Inflammatory macrophage (primary cell): ENCODE results near the gene ERBB2.
A peak's percentile ranks its signal among the peaks of the same experiment; 100 is the strongest.

Source experiments
- DNase-seq, 2 donors: peaks; one replicate each; pipeline ENCODE4 v3.0.0-alpha.2; 2020 to 2022

The ERBB2 gene

DNA sequence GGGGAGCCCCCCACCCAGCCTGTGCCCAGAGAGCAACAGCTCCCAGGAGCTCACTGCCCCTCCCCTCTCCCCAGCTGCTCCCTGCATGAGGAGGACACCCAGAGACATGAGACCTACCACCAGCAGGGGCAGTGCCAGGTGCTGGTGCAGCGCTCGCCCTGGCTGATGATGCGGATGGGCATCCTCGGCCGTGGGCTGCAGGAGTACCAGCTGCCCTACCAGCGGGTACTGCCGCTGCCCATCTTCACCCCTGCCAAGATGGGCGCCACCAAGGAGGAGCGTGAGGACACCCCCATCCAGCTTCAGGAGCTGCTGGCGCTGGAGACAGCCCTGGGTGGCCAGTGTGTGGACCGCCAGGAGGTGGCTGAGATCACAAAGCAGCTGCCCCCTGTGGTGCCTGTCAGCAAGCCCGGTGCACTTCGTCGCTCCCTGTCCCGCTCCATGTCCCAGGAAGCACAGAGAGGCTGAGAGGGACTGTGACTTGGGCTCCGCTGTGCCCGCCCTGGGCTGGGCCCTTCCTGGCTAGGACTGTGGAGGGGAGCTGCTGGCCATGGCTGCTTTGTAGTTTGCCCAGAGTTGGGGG is 34.1 kb upstream of the ERBB2 start:
- DNase-seq: no peak

DNA sequence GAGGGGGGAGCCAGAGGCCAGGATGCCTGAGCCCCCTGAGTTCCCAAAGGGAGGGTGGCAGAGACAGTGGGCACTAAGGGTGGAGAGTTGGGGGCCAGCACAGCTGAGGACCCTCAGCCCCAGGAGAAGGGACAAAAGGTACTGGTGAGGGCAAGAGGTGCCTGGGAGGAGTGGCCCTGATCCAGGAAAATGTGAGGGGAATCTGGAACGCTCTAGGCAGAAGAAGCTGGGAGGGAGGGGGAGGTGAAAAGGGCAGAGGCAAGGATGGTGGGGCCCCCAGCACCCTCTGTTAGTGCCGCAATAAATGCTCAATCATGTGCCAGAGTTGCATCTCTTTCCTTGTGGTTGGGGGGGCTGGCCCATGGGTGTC is 33.6 kb upstream of the ERBB2 start:
- no peak for DNase-seq

DNA sequence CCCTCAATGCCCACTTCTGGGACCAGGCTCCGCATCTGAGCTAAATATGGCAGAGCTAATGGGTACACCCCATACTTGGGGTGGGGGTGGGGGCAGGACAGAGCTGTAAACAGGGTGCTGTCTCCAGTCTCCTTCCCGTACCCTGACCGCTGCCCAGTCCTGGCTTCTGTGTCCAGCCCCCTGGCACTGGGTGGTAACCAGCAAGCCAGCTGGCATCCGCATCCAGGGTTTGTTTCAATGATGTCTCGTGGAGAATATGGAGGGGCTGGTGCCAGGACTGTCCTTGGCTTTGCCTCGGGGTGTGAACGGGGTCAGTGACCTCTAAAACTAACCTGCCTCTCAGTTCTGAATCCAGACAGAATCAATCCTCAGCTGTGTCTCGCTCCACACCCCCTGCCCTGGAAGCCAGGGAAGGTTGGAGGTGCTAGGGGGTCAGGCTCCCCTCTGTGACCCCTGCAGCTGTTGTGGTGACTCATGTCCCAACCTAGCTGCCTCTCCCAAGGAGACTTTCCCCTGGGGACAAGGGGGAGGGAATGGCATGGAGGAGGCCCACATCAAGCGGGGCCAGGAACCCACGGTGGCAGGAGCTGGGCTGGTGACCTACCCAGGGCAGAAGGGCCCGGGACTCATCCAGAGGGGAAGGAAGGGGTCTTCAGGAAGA is 33.1 kb upstream of the ERBB2 start:
- DNase-seq: no peak

DNA sequence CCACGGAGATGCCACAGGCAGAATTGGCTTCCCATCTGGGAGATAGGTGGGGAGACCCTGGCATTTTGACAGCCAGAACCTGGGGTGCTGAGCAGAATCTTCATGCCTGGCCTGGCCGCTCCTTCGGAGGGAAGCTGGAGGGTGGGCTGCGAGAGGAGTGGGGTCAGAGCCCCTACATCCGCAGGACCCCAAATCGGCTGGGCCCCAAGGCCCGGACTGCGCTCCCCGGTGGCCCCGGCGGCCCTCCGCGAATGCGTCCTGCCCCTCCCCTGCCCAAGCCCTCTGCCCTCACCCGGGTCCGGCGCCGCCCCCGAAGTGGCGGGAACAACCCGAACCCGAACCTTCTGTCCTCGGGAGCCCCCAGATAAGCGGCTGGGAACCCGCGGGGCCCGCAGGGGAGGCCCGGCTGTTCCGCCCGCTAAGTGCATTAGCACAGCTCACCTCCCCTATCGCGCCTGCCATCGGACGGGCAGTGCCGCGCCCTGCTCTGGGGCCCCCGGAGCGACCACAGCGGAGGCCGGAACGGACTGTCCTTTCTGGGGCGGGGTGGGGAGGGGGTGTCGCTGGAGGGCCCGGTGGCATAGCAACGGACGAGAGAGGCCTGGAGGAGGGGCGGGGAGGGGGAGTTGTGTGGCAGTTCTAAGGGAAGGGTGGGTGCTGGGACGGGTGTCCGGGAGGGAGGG is 32.5 kb upstream of the ERBB2 start:
- no peak for DNase-seq

DNA sequence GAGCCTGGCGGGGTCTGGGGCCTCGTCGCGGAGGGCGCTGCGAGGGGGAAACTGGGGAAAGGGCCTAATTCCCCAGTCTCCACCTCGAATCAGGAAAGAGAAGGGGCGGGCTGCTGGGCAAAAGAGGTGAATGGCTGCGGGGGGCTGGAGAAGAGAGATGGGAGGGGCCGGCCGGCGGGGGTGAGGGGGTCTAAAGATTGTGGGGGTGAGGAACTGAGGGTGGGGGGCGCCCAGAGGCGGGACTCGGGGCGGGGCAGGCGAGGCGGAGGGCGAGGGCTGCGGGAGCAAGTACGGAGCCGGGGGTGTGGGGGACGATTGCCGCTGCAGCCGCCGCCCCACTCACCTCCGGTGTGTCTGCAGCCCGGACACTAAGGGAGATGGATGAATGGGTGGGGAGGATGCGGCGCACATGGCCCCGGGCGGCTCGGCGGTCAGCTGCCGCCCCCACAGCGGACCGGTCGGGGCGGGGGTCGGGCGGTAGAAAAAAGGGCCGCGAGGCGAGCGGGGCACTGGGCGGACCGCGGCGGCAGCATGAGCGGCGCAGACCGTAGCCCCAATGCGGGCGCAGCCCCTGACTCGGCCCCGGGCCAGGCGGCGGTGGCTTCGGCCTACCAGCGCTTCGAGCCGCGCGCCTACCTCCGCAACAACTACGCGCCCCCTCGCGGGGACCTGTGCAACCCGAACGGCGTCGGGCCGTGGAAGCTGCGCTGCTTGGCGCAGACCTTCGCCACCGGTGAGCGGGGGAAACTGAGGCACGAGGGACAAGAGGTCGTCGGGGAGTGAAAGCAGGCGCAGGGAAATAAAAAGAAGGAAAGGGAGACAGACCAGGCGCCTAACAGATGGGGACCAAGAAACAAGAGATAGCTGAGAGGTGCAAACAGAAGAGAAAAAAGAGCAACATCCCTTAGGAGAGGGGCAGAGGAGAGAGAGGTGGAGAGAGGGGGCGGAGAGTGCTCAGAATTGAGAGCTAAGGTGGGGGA is 31.6 kb upstream of the ERBB2 start, which contains the start of gene PNMT:
PNMT (plus strand) TSS at position 509 of the 980 bp plus-strand sequence; CDS start at position 532, 23 bp downstream.
- DNase-seq: peak in 1 of 2 donors; percentile 54

DNA sequence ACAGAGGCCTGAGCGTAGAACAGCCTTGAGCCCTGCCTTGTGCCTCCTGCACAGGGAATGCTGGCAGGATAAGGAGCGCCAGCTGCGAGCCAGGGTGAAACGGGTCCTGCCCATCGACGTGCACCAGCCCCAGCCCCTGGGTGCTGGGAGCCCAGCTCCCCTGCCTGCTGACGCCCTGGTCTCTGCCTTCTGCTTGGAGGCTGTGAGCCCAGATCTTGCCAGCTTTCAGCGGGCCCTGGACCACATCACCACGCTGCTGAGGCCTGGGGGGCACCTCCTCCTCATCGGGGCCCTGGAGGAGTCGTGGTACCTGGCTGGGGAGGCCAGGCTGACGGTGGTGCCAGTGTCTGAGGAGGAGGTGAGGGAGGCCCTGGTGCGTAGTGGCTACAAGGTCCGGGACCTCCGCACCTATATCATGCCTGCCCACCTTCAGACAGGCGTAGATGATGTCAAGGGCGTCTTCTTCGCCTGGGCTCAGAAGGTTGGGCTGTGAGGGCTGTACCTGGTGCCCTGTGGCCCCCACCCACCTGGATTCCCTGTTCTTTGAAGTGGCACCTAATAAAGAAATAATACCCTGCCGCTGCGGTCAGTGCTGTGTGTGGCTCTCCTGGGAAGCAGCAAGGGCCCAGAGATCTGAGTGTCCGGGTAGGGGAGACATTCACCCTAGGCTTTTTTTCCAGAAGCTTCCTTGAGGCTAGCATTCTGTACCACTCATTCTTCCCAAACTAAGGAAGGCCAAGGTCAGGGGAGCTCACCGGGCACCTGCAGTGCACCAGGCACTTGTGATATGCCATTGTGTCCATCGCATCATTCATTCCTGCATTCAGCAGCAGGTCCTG is 29.7 kb upstream of the ERBB2 start:
- DNase-seq: no peak

DNA sequence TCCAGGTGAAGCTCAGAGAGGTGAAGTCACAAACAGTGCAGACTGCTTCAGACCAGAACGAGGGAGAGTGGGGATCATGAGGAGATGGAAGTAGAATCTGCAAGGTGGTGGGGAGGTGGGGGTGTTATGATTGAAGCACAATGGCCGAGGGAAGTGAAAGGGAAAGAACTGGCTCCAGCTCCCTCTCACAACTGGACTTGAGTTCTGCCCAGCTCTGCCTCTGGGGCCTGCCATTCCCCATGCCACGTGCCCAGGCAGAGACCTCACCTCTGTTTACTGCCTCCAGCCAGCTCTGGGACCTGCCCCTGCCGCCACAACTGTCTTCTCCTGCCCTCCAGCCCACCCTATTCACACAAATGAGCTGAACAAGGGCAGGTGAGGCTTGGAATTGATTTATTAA is 29.1 kb upstream of the ERBB2 start:
- DNase-seq: no peak

DNA sequence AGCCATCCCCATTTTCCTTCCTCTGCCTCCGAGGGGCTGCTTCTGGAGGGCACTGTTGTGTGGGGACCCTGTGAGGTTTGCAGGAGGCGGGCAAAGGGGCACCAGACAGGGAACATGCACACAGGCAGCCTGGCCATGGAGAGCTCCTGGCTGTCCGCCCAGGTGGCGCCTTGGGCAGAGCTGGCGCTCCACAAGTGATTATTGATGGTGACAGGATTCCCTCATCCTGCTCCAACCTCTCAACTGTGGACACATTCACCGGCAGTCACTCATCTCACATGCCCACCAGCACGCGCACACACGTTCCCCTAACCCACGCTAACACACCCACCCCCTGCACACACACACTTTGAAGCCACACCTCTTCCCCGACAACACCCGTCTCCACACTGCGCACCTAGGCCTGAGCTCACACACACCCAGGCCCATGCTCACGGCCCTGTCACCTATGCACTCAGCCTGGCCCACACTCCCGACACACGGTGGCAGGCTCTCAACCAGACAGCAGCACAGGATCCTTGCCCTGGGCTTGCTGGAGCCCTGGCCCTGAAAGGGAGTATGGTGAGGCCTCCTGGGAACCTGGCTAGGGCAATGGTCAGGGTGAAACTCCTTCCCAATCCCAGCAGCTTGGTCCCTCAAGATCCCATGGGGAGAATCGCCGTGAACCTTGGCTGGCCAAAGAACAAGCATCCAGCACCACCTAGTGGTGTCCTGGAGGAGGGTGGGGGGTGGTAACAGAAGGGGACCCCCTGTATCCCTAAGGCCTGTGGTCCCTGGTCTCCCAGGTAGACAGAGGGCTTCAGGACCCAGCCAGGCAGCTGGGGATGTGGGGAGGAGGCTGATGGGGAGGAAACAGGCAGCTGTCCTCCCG is 28.0 kb upstream of the ERBB2 start:
- peak in 1 of 2 donors; percentile 44 for DNase-seq

DNA sequence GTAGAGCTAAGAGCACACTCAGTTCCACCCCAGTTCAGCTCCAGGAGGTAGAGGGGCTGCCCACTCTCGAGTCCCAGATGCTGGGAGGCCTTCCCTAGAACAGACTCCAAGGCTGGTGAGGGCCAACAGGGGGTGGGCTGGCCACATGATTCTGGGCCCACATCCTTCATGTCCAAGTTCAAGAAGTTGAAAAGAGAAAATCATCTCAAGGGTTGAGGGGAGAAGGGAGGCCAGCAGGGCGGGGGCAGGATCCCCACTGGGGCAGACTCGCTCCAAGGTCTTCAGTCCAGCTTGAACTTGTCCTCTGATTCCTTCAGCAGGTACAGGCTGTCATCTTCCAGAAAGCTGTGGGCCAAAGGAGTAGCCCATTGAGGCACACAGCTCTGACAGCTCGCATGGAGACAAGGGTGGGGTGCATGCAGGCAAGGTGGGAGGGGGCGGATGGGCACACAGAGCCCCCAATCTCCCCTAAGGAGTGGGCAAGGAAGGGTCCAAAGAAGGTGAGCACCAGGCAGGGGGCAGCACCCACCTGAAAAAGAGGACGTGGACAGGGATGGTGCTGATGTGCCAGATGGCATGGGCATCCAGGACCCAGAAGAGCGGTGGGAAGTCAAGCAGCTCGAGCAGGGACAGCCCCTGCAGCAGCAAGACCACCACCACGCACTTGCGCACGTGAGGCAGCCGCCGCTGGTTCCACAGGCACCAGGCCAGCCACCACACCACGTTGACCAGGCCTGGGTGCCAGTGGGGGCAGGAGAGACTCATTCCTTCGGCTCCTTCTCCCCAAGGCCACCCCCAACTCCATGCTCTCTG is 27.1 kb upstream of the ERBB2 start:
- no peak for DNase-seq

DNA sequence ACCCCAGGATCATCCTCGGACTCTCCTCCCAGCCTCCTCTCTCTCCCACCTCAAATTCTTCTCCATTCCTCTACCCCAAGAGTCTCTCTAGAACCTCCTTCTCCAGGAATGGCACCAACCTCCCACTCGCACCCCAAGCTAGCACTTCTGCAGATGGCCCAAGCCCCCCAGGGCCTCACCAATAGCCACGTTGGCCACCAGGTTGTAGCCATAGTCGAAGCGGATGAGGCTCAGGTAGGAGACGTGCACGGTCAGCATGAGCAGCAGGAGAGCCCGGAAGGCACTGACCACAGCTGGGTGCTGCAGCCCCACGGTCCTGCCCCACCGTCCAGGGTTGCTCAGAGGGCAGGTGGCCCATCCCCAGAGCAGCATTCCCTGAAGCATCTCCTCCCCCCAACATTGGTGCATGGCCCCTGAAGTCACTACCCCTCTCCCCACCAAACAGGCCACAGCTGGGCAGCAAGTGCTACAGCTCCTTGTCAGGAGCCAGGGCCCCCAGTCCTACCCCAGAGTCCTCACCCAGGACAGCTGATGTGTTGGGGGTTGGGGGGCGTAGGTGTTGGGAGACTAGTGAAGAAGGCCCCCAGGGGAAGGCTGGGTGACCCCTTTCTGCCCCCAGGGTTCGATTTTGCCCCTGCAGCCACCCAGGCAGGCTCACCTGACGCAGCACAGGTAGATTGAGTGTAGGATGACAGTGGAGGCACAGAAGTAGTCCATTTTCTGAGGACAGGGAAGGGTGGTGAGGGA is 26.4 kb upstream of the ERBB2 start:
- no peak for DNase-seq

DNA sequence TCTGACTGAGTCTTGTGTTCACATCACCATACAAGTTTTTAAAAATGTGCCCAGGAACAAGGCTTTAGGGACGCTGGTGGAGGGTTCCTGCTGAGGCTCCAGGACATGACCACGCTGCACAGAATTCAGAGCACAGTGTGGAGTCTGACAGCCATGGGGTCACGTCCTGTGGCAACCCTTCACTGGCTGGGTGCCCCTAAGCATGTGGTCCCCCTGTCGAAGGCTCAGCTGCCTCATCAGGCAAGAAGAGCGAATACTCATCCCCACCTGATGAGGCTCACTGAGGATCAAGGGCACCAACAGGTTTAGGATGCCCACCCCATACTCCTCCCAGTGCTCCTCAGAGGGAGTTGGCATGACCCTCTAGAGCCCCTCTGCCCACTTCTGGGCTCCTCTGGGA is 25.7 kb upstream of the ERBB2 start:
- DNase-seq: no peak

DNA sequence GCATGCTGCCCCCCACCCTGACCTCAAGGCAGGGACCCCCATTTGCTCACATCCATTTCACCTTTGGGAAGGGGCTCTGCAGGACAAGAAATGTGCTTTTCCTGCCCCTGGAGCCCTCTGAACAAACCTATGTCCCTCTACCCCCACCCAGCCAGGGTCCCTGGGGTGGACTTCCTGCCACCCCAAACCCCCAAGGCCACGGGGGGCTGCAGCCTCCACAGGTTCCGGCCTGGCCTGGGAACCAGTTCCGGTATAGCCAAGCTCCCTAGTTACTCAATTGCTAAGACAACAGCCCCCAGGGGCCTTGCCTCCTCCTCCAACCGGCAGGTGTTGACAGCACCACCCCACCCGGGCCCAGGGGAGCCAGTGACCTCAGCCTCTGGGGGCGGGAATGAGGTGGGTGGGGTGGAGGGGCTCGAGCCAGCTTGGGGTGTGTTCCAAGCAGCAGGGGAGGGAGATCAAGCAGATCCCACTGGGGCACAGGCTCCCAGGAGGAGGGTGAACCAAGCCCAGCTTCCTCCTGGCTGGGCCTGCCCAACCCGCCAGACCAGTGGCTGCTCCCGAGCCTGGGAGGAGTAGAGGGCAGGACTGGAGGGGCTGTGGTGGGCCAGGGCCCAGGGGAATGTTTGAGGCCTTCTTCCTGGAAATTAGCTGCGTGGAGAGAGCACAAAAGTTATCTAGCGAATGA is 25.0 kb upstream of the ERBB2 start:
- no peak for DNase-seq

DNA sequence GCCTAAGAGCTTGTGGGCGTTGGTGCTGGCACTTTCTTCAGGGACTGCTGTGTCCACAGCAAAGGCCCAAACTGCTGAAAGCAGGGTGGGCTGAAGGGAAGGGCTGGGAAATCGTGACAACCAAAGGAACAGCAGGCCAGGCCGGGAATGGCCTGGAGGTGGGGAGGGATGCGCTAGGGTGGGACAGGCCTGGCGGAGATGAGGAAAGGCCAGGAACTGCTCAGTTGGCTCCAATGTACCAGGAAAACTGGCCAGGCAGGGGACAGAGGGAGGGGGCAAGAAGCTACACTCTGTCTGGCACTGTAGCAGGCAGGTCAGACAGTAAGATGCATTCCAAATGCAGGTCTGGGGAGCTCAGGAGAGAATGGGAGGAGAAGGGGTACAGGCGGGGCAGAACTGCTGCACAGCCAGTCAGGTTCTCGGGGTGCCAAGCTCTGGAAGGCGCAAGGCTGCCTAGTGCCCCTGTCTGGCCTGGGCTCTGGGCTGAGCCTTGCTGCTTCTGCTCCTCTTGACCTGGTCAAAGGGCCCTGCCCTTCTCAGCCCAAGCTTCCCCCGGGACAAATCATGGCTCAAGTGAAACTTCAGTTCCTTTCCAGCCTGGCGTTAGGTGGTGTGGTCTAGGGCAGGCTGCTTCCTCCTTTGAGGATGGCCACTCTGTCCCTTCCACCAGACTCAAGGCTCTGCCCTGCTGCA is 24.3 kb upstream of the ERBB2 start:
- no peak for DNase-seq

DNA sequence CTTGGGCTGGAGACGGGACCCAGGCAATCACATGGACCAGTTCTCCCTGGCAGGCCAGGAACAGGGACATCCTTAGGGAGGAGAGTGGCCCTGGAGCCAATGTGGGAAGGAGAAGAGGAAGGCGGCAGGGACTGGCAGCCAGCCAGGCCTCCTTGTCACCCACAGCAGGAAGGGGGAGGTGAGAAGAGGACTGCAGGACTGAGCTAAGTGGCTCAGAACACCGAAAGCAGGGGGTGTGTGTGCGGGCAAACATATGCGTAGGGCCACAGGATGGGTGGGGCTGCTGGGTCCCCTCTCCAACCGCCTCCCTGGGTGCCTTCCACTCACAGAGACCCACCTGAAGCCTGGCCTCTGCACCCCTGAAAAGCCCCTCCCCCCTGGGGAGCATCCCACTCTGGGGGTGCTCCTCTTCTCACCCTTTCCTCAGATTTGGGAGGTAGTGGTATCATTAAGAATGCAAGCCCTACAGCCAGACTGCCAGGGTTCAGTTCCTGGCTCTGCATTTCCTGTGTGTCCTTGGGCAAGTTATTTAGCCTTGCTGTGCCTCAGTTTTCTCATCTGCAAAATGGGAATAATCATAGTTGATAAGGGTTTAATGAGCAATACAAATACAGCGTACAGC is 23.6 kb upstream of the ERBB2 start:
- DNase-seq: peak; percentile 22 to 60

DNA sequence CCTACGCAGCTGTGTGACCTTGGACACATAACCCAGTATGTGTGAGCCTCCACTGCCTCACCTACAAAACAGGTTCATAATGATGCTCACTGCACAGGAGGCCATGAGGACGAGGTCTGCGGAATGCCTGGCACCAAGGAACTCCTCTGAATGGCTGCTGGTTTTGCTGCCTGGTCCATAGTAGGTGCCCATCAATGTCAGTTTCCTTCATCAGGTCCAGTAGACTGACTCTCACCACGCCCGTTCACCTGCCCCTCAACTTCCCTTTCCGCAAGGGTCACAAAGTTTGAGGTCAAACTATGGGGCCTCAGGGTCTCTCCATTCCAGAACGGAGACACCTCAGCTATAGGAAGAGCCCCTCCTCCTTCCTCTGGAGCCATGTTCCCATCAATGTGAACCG is 22.8 kb upstream of the ERBB2 start:
- no peak for DNase-seq

DNA sequence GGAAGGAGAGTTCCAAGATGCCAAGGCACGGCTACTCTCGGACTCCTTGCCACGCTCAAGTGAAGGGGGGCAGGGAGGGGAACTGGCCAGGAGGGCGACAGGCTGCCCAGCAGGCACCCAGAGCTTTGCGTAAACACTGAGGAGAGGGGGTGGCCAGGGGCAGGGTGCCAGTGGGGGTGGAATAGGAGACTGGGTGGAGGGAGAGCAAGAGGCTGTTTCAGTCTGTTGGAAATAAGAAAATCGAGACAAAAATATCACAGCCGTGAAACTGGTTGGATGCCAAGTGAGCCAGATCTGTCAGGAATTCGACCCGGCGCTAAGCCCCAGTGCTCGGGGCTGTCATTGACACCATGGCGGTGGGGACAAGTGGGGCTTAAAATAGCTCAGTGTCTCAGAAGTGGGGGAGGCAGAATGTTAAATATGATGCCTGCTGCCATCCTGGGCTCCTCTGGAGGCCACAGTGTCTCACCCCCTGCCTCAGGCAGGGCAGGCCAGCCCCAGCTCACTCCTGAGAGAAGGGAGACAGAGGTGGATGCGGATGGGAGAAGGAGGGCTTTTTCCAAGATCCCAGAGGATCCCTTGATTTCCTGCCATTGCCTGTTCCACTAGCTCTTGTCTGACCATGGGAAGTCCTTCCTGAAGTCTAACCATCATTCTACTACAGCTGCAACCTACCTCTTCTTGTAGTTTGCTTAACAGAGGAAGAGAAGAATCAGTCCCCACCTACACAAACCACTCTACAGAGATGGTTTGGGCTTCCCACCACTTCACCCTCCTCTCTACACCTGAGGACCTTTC is 22.1 kb upstream of the ERBB2 start:
- no peak for DNase-seq
